Fibroblast of skin of back (primary cell): ENCODE data around the gene FKBP7.
A peak's percentile ranks its signal among the peaks of the same experiment; 100 is the strongest.
"Not testable (repeated sequence)": the region's sequence is repeated elsewhere in the genome, so short reads cannot be mapped to it uniquely, and the experiment has no call there.

Experiments used
- DNase-seq: peaks from one replicate; pipeline ENCODE4 v3.0.0-alpha.2; 2013

FKBP7 gene

DNA sequence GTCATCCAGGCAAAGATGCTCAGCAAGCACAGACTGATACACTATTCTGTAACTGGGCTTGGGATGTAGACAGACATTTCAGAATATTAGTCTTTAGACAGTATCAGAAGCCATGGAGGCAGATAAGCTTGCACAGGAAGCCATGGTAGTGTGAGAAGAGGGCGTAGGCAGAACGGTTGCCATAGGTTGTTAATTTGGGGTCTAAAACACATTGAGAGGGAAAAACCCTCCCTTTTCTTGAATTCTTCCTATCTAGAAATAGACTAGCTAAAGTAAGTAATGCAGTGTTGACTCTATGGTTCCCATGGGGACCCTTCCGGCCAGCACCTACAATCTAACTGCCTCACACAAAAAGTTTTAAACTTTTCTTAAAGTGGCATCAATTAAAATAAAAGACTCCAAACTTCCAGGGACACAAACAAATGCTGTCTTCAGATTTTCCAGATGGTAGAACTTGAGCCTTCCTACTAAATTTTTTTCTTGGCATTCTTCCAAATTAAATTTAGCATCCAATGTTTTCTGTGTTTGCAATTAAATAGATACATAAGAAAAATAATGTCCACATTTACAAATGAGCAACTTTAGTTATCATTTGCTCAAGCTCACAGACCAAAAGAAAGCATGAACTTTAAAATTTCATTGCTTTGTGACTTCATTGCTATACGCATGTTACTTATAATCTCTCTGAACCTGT is 29.3 kb downstream of the FKBP7 start:
- no peak for DNase-seq

DNA sequence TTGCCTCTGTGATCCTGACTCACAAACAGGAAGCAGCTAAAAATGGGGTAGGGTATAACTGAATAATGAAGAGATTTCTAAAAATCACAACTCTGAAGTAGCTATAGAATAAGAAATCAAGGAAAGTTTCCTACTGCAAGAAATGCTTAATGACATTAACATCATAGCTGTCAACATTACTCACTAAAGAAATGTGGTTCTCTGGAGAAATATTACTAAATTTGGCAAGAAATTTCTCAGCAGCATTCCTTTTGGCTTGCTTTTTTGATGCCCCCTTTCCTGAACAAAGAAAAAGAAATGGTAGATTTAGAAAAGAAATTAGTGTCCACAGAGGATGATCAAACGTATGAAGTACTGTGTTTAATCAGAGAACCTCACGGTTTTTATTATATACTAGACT is 37.0 kb downstream of the FKBP7 start:
- peak; percentile 62 for DNase-seq

DNA sequence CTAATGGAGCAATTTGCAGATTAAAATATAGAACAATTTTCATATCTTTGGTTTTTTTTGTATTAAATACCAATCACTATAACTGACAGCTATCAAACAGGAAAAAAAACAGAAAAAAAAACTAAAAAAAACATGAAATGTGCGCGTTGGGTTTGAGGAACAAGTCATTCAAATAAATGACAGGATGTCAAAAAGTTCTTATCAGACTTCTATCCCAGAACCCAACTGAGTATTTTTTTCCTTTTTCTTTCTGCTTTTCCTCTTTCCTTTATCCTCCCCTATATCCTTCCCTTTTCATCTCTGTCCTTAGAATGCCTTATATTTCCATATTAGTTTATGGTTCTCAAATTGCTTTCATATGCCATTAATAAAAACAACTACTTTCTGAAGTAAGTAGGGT is 41.7 kb downstream of the FKBP7 start:
- DNase-seq: no peak

DNA sequence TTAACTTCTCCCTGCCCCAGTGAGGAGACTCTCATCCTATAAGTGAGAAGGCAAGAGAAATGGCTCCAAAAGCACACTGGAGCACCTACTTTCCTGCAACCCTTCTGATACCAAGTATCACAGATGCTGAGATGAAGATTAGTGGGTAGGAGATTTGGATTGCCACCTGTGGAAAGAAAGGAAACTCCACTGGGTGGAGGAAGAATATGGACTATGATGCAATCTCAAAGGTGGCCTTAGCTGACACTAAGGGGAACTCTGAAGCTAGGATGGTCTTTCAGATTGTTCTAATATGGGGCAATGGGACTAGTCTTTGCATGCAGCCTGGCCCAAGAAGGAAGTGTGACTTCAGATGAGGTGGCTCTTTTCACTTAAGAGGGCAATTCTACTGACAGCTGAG is 49.1 kb downstream of the FKBP7 start:
- no peak for DNase-seq

DNA sequence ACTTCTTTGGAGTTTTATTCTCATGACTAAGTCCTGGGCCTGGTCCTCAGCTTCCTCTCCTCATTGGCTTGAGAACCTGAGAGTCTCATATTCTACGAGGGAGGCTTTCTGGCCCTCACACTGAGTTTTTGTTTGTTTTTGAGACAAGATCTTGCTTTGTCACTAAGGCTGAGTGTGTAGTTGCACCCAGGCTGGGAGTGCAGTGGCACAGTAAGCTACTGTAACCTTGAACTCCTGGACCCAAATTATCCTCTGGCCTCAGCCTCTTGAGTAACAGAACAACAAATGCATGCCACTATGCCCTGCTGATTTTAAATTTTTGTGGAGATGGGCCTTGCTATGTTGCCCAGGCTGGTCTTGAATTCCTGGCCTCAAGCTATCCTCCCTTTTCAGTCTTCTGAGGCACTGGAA is 50.0 kb downstream of the FKBP7 start:
- no peak for DNase-seq

DNA sequence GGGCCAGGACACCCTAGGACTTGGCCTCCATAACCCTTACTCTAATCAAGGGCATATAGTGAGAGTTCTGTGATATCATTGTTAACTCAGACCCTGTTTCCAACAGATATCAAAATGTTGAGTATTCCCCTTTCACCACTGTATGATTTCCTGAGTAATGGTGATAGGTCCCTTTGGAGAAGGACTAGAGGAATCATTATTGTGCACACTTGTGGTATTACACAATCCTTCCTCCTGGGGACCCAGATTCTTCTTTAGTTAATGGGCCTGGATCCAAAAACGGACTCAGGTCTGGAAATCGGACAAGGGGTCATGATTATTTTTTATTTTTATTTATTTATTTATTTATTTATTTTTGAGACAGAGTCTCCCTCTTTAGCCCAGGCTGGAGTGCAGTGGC is 50.9 kb downstream of the FKBP7 start:
- no peak for DNase-seq

DNA sequence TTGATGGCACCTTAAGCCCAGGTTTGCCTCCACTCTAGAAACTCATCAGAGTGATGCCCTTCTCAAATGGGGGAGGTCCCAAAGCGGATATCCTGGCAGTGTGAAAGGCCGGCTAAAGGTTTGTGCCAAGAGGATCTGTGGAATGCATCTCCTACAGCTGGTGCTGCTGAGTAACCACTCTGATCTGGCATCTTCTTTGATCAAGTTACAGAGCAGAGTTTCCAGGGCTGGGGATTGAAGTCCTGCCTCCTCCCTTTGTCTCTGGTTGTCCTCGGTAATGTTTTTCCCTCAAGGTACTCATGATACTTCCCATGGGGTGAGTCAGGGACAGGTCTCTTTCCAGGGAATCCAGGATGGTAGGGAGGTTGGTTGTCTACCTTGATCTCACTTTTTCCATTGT is 52.0 kb downstream of the FKBP7 start:
- no peak for DNase-seq

DNA sequence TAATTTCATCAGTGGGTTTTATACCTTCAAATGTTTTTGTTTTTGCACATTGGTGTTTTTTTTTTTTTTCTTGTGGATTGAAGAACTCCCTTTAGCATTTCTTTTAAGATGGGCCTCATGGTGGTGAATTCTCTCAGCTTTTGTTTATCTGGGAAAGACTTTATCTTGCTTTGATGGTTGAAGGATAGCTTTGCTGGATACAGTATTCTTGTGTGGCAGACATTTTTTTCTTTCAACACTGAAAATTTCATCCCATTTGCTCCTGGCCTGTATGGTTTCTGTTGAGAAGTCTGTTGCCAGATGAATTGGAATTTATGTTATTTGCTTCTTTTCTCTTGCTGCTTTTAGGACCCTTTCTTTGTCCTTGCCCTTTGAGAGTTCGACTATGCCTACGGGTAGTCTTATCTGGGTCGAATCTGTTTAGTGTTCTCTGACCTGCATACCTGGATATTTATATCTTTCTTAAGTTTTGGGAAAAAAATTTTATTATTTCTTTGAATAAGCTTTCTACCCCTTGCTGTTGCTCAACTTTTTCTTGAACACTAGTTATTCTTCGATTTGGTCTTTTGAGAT is 53.1 kb downstream of the FKBP7 start:
- DNase-seq: no peak

DNA sequence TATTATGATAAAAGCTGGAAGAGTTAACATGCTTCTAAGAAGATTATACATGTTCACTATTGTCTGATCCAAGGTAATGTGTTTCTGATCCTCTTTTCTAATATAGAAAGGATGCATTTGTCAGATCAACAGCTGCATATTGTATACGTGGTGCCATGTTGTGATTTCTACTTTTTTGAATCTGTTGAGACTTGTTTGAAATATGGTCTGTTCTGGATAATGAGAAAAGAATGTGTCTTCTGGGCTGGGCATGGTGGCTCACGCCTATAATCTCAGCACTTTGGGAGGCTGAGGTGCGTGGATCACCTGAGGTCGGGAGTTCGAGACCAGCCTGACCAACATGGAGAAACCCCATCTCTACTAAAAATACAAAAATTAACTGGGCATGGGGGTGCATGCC is 54.7 kb downstream of the FKBP7 start:
- not testable (repeated sequence) for DNase-seq

DNA sequence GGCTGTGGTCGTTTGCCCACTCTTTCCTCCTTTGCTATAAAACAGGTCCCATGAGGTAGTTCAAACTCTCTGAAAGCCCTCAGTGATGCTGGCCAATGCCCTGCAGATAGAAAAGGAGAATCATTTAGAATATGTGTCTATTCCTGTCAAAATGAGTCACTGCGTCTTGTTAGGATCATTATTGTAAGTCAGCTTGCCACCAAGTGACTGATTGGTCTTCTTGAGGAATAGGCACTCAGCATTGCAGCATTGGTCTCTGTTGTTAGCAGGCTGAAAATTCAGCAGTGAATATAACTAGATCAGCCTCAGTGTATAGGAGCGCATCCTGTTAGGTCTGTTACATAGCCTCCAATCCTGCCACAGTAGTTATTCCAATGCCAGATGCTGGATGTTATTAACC is 56.3 kb downstream of the FKBP7 start:
- DNase-seq: no peak

DNA sequence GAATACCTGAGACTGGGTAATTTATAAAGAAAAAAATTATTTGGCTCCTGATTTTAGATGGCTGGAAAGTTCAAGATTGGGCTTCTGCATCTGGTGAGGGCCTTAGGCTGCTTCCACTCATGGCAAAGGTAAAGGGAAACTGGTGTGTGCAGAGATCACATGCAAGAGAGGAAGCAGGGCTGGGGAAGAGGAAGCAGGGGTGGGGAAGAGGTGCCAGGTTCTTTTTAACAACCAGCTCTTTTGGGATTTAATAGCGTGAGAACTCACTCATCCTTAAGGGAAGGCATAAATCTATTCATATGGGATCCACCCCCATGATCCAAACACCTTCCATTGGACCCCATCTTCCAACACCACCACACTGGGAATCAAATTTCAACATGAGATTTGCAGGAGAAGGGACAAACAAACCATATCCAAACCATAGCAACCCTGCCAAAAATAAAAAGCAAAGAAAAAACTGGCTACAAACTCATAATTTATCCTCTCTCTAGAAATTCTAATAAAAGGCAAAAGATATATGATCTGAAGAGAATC is 57.9 kb downstream of the FKBP7 start:
- DNase-seq: no peak

DNA sequence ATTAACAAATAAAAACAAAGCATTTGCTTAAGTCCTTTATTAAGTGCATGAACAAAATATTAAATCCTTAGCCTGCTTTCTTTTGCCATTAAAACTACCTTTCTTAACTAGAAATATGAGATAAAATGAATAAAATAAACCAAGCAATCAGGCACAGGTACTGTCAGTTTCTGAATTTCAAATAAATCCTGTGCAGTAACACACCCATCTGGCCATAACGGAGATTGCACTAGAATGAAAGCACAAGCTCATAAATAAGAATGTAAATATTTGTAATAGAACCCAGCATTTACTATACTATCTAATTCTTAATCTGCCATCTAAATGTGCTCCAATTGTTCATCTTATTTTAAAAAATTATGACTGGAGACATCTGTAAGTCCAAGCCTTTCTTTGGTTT is 59.3 kb downstream of the FKBP7 start:
- no peak for DNase-seq

DNA sequence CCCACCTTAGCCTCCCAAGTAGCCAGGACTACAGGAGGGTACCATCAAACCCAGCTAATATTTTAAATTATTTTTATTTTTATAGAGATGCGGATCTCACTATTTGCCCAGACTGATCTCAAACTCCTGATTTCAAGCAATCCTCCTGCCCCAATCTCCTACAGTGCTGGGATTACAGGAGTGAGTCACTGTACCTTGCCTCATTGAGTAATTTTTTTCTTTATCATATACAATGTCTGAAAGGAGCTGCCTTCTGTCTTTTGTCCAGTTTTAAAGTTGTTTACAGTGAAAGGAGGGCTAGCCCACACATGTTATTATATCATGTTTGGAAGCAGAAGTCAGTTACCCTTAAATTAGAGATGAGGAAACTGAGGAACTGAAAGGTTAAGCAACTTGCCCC is 60.0 kb downstream of the FKBP7 start:
- DNase-seq: no peak

DNA sequence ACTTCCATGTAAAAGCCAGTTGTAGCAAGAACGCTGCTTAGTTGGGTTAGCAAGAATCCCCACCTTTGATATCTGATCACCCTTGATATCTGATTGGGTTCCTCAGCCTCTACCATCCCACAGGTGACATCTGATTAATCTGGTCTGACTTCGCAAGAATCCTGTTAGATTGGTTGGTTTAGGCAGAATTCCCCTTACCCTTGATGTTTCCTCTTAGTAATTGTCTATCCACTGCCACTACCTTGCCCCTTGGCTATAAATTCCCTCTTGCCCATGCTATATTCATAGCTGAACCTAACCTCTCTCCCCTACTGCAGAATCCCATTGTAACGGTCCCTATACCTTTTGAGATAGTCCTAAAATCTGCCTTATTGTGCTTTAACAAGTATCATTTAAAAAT is 60.5 kb downstream of the FKBP7 start:
- DNase-seq: no peak

DNA sequence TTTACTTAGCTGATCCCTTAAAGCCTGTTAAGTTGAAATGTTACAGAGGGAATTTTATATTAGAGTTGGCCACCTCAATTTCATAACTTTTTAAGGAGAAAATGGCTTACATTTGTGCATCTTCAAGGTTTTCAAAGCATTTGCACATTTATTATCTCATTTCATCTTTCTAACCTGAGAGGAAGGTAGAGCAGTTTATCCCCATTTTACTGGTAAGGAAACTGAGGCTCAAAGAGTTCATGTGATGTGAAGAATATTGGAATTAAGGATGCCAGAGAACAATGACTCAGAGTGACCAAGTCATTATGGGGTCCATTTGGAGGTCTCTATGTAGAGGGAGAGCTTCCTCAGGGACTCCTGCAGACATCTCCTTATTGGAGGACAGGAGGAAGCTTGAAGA is 62.4 kb downstream of the FKBP7 start:
- no peak for DNase-seq

DNA sequence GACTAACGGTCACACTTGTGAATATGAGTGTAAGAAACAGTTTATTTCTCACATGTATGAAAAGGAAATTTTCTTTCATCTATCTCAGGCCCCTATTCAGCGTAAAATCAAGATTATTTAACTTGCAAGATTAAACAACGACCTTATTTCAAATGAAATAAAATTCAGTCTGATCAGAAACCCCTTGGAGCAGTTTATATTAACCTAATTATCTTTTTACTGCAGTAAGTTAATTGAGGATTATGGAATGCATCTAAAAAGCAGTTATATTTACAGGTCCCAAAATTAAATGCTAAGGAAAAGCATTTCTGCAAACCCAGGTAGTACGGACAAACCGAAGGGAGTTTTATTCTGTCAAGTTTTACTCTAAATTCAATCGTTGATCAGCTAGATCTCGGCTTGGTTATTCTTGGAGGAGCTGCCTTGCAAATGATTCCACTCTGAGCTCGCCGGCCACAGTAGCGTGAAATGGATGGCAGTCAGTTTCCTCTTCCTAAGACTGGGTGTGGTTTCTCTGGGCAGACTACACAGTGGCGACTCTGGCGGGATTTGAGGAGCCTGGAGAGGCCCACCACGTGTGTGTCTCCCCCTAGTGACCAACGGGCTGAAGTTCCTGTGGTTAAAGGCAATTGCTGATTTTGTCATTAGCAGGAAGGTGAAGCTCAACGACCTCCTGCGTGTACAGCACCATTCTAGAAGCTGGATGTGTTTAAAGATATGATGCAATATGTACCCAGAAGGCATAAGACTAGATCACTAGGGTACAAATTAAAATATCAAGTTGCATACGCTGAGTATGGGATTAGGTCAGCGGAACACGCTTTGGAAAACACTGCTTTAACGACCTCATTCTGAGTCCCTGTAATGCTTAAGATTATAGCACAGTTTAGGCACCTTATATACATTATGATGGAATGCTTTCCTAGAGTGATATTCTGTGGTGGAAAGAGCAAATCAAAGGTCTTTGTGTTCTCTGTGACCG is 63.8 kb downstream of the FKBP7 start:
- peak; percentile 94 for DNase-seq
